ENCODE results near the gene BCLAF3. TPM values are rescaled to one million over a fixed set of nuclear protein-coding genes. Genes with fewer than 3 reads are reported as not detected.

BCLAF3 gene
- total RNA-seq, 3 donors from 2014 or later: 10.2 to 18.6 (median 14.7) TPM

DNA sequence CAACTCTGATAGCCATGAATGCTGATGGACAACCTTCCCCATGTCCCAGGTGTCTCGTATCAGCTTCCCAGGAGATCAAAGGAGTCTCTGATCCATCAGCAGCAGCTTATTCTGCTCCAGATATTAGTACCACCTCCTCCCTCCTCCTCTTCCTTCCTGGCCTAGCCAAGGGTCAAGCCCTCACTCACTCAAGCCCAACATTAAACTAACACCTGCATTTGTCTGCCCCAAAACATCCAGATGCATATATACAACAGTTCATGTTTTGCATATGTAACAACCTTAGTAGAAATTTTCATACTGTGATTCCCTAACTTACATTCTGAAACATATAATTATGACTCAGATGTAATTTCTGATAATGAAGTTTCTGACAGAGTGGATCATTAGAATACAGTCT, 29.9 kb downstream of the BCLAF3 start:
- H3K4me1 ChIP-seq: no peaks in the 10 kb centered on the region

DNA sequence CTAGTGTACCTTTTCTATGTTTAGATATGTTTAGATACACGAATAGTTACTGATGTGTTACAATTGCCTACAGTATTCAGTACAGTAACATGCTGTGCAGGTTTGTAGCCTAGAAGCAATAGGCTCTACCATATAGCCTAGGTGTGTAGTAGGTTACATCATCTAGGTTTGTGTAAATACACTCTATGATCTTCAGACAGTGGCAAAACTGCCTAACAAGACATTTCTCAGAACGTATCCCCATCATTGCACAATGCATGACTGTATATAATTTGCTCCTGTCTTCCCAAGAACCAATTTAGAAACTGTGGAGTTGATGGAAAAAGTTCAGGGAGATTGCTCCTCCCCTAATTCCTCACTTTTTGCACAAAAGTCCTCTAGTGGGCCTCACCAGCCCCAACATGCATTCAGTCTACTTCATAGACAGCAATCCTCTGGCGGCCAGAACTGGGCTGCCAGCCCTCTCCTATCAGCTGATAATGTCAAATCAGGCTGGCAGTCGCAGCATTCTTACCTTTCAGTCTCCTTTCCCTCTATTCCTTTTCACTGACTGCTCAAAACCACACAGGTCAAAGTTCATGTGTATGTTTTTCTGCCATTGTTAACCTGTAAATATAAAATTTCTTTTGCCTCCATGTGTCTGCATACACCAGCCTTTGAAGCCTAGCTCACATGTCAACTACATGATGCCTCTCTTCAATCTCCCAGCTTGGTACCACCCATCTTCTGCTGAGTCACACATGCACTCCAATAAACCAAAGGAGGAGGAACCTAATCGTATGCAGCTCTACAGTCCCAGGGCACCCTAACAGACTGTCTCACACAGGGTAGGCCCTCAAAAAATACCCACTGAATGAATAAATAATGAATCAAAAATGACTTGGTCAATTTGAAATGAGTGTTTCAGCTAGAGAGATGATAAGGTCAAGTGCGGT, 32.0 kb downstream of the BCLAF3 start:
- Histone ChIP-seq H3K27me3 (peaks cover 0 to 14% of the 10 kb centered on the region in 2 donors), H3K27ac (no peak overlapping the region), H3K36me3 (no peaks in the 10 kb centered on the region), H3K9me3 (no peaks in the 10 kb centered on the region), H3K4me1 (no peaks in the 10 kb centered on the region), H3K4me3 (no peak overlapping the region)
- no peak for DNase-seq (ENCODE audit: low spot score in 2 of 2)
- intact Hi-C loops (cut with DNase I; ENCODE audit: low total_unique reads): no loop called here
- TF ChIP-seq POLR2A (IDR thresholded peaks at IDR 0.05) (no peak), POLR2AphosphoS5 (IDR thresholded peaks at IDR 0.05) (no peak)
- TF ChIP-seq, protein P1, sequence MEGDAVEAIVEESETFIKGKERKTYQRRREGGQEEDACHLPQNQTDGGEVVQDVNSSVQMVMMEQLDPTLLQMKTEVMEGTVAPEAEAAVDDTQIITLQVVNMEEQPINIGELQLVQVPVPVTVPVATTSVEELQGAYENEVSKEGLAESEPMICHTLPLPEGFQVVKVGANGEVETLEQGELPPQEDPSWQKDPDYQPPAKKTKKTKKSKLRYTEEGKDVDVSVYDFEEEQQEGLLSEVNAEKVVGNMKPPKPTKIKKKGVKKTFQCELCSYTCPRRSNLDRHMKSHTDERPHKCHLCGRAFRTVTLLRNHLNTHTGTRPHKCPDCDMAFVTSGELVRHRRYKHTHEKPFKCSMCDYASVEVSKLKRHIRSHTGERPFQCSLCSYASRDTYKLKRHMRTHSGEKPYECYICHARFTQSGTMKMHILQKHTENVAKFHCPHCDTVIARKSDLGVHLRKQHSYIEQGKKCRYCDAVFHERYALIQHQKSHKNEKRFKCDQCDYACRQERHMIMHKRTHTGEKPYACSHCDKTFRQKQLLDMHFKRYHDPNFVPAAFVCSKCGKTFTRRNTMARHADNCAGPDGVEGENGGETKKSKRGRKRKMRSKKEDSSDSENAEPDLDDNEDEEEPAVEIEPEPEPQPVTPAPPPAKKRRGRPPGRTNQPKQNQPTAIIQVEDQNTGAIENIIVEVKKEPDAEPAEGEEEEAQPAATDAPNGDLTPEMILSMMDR (IDR thresholded peaks at IDR 0.05): no peak

More for the DNA sequence above, 29.9 kb downstream of the BCLAF3 start:
- Histone ChIP-seq H3K27me3 (peaks cover 0 to 19% of the 10 kb centered on the region in 2 donors), H3K36me3 (no peaks in the 10 kb centered on the region), H3K9me3 (no peaks in the 10 kb centered on the region), H3K4me3 (no peak overlapping the region), H3K27ac (no peak overlapping the region)
- DNase-seq (ENCODE audit: low spot score in 2 of 2): no peak
- TF ChIP-seq, protein P1 (IDR thresholded peaks at IDR 0.05): no peak
- TF ChIP-seq POLR2A (IDR thresholded peaks at IDR 0.05) (no peak), POLR2AphosphoS5 (IDR thresholded peaks at IDR 0.05) (no peak)
- intact Hi-C loops (cut with DNase I; ENCODE audit: low total_unique reads): no loop called here

DNA sequence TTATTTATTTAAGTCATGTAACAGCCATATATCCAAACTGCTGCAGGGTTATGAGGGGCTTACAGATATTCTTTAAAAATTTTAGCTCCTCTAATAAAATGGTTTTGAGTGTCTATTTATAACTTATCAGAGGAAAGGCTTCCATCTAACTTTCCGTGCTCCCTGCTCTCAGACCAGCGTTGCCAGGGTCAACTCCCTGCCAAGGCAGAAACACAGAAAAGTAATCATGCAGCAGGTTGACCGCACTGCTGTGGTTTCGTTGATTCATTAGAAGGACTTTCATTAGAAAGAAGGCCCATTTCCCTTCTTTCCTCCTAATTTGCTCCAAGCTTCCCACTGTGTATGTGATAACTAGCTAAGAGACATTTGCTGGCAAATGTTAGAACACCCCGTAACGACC, 33.9 kb downstream of the BCLAF3 start:
- Histone ChIP-seq H3K36me3 (no peaks in the 10 kb centered on the region), H3K4me3 (no peak overlapping the region), H3K9me3 (no peaks in the 10 kb centered on the region), H3K27me3 (peaks cover 0 to 21% of the 10 kb centered on the region in 2 donors), H3K27ac (no peak overlapping the region), H3K4me1 (no peaks in the 10 kb centered on the region)
- DNase-seq (ENCODE audit: low spot score in 2 of 2): no peak
- TF ChIP-seq, protein P1 (IDR thresholded peaks at IDR 0.05): no peak
- TF ChIP-seq POLR2A (IDR thresholded peaks at IDR 0.05): no peak
- no peak for TF ChIP-seq POLR2AphosphoS5 (IDR thresholded peaks at IDR 0.05)
- intact Hi-C loops (cut with DNase I; ENCODE audit: low total_unique reads): no loop called here

DNA sequence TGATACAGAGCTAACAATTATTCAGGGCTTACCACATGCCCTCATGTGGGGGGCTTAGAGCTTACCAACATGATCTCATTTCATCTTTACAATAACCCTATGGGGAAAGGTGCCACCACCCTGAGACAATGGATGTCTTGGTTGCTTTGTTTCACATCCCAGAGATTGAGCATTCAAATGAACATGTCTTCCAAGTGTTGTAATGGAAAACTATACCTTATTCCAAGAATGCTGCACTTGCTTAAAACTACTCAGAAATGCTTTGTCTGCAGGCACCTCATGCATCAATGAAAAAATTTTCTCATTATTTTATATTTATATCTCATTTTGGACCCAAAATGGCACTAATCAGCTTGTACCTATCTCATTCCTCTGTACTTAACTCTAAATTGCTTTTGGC, 34.6 kb downstream of the BCLAF3 start:
- Histone ChIP-seq H3K27ac (no peak overlapping the region), H3K36me3 (no peaks in the 10 kb centered on the region), H3K9me3 (no peaks in the 10 kb centered on the region), H3K4me3 (no peak overlapping the region), H3K27me3 (peaks cover 0 to 21% of the 10 kb centered on the region in 2 donors), H3K4me1 (no peaks in the 10 kb centered on the region)
- TF ChIP-seq, protein P1 (IDR thresholded peaks at IDR 0.05): no peak
- TF ChIP-seq POLR2A (IDR thresholded peaks at IDR 0.05) (no peak), POLR2AphosphoS5 (IDR thresholded peaks at IDR 0.05) (no peak)
- intact Hi-C loops (cut with DNase I; ENCODE audit: low total_unique reads): no loop called here
- no peak for DNase-seq (ENCODE audit: low spot score in 2 of 2)

DNA sequence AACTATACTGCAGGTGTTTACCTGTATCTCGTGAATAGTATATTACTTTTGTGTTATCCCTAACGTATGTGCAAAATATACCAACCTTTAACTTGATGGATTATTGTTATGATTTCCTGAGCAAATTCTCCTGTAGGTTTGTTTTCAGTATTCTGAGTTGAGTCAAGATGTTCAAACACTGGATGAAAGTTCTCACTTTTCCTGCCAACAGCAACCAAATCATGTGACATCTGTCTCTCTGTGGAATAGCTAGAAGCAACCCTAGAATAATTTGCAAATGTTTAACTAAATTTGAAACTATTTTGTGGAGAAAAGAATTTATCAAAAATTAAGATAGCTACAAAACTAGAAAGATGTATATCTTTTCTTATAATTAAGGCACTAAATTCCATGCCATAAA, 35.6 kb downstream of the BCLAF3 start:
- Histone ChIP-seq H3K36me3 (no peaks in the 10 kb centered on the region), H3K27me3 (peaks cover 0 to 18% of the 10 kb centered on the region in 2 donors), H3K4me3 (no peak overlapping the region), H3K9me3 (no peaks in the 10 kb centered on the region), H3K27ac (no peak overlapping the region), H3K4me1 (no peaks in the 10 kb centered on the region)
- TF ChIP-seq POLR2A (IDR thresholded peaks at IDR 0.05) (no peak), POLR2AphosphoS5 (IDR thresholded peaks at IDR 0.05) (no peak)
- TF ChIP-seq, protein P1 (IDR thresholded peaks at IDR 0.05): no peak
- no peak for DNase-seq (ENCODE audit: low spot score in 2 of 2)
- intact Hi-C loops (cut with DNase I; ENCODE audit: low total_unique reads): no loop called here
